Mesenteric fat pad (tissue), 1 donor: Measurements from ENCODE around the gene GALNT7. TPM values are rescaled to one million over a fixed set of nuclear protein-coding genes. Genes with fewer than 3 reads are reported as not detected.

Experiments used
- DNase-seq: peaks from one replicate; pipeline ENCODE4 v3.0.0-alpha.2; 2020; ENCODE audit warnings: low spot score
- total RNA-seq: library from RNA; stranded (reverse); fragmentation: NEBNext Ultra II Directional; extraction: Animal tissue kit (Norgen Biotek cat#: 25700); gene quantifications from one replicate; pipeline ENCODE4 v1.2.1, GENCODE V29; 2021
- donor health status: DM: yes; HTN: yes; CAD: no.

Gene GALNT7
- total RNA-seq, 1 donor from 2014 or later = 9.8 TPM

- DNase-seq = no peak
Observed at GRCh38 chr4:173231916-173232315, 63.3 kb downstream of the GALNT7 start.

GRCh38 chr4:173233857-173234256 lies 65.2 kb downstream of the GALNT7 start:
- DNase-seq = no peak

- no peak for DNase-seq
Observed at GRCh38 chr4:173235050-173235449, 66.4 kb downstream of the GALNT7 start.

GRCh38 chr4:173236301-173236700 lies 67.7 kb downstream of the GALNT7 start:
- no peak for DNase-seq

GRCh38 chr4:173237152-173237551 lies 68.5 kb downstream of the GALNT7 start:
- DNase-seq = no peak

- no peak for DNase-seq
Observed at GRCh38 chr4:173237762-173238161, 69.2 kb downstream of the GALNT7 start.

- DNase-seq = no peak
Observed at GRCh38 chr4:173240696-173241095, 72.1 kb downstream of the GALNT7 start.

GRCh38 chr4:173242466-173243250 lies 74.0 kb downstream of the GALNT7 start:
- no peak for DNase-seq

GRCh38 chr4:173243321-173243720 lies 74.7 kb downstream of the GALNT7 start:
- no peak for DNase-seq

GRCh38 chr4:173243917-173244658 lies 75.5 kb downstream of the GALNT7 start:
- no peak for DNase-seq

GRCh38 chr4:173245952-173246351 lies 77.3 kb downstream of the GALNT7 start:
- DNase-seq = no peak

- DNase-seq = no peak
Observed at GRCh38 chr4:173246719-173247118, 78.1 kb downstream of the GALNT7 start.

- DNase-seq = no peak
Observed at GRCh38 chr4:173247321-173247720, 78.7 kb downstream of the GALNT7 start.

- DNase-seq = no peak
Observed at GRCh38 chr4:173248690-173249089, 80.1 kb downstream of the GALNT7 start.

GRCh38 chr4:173252024-173252935 lies 83.7 kb downstream of the GALNT7 start:
- no peak for DNase-seq

GRCh38 chr4:173253561-173253960 lies 85.0 kb downstream of the GALNT7 start:
- DNase-seq = no peak

GRCh38 chr4:173254646-173255045 lies 86.0 kb downstream of the GALNT7 start:
- no peak for DNase-seq

- DNase-seq = no peak
Observed at GRCh38 chr4:173256825-173257224, 88.2 kb downstream of the GALNT7 start.

- no peak for DNase-seq
Observed at GRCh38 chr4:173257732-173258717, 89.4 kb downstream of the GALNT7 start.

- DNase-seq = no peak
Observed at GRCh38 chr4:173258866-173259265, 90.3 kb downstream of the GALNT7 start.
